Motor neuron (in vitro differentiated cells): Measurements from ENCODE around the gene STPG1. TPM values are rescaled to one million over a fixed set of nuclear protein-coding genes. Genes with fewer than 3 reads are reported as not detected.

ENCODE experiments used
- ATAC-seq, 8 experiments: fragments of 200-7000 bp; cut with Tn5 transposase; replicated peaks in 6 of 8; 2 replicates each; pipeline ENCODE4 v1.8.0; 2021; ENCODE audit warnings: mild to moderate bottlenecking in 8 of 8, moderate library complexity in 8 of 8
- H3K27ac ChIP-seq, 2 donors: fragments of 250-450 bp; sonication (Bioruptor Pico); 2 replicates each; pipeline ENCODE4 v1.9.0; 2021; ENCODE audit warnings: antibody characterized with exemption in 2 of 2, mild to moderate bottlenecking in 2 of 2, moderate library complexity in 1 of 2
- H3K4me1 ChIP-seq, 2 donors: fragments of 250-450 bp; sonication (Bioruptor Pico); replicated peaks in 1 of 2; 2 replicates each; pipeline ENCODE4 v1.6.1; 2021; ENCODE audit warnings: antibody characterized with exemption in 2 of 2, mild to moderate bottlenecking in 2 of 2, moderate library complexity in 1 of 2
- H3K4me3 ChIP-seq, 5 donors: fragments of 250-450 bp; sonication (Bioruptor Pico); 2 replicates each; pipeline ENCODE4 v1.9.0; 2021; ENCODE audit warnings: antibody characterized with exemption in 5 of 5, mild to moderate bottlenecking in 5 of 5, moderate library complexity in 4 of 5
- WGBS, 10 experiments: fragments of 450-650 bp; shearing (Covaris generic); methylation state at CpG; one replicate each; pipeline ENCODE4 v1.0.0; 2022; 5-methylcytosine and 5-hydroxymethylcytosine counted together
- in situ Hi-C, 9 experiments: fragments of 400-800 bp; cut with MboI; loops; one replicate each; pipeline ENCODE4 v1.15.0; 2021; ENCODE audit warnings: low sequenced_read_pairs in 9 of 9, low pct_unique_long_range_greater_than_20kb in 2 of 9; ENCODE audit not compliant: unreplicated experiment in 9 of 9
- total RNA-seq, 8 experiments: library from RNA; unstranded; fragments of 300-600 nt; gene quantifications; 2 replicates each; pipeline versions ENCODE4 v1.2.3 to v1.2.4, GENCODE V29; 2022

STPG1 gene
- total RNA-seq, 8 experiments from 2014 or later = 2.1 to 19.0 (median 6.8) TPM

- in situ Hi-C loops = no loop called here
- no peak overlapping the region for H3K27ac ChIP-seq
- H3K4me3 ChIP-seq = no peak overlapping the region
- no peak for ATAC-seq
- H3K4me1 ChIP-seq = peaks cover 0 to 7% of the 10 kb centered on the region in 2 donors
- WGBS, 10 experiments = 67 to 94% (median 88%) methylated on average over 2 to 7 of the region's 7 CpGs; no CpG with 5 or more reads in 4 of the 10 experiments
These were observed 40.5 kb downstream of the STPG1 start for GRCh38 chr1:24373044-24373443.

GRCh38 chr1:24369801-24370200 is 43.8 kb downstream of the STPG1 start:
- WGBS, 10 experiments = 84 to 100% (median 93%) methylated on average over 1 to 4 of the region's 4 CpGs; no CpG with 5 or more reads in 1 of the 10 experiments
- in situ Hi-C loops = no loop called here
- H3K4me3 ChIP-seq = no peak overlapping the region
- H3K4me1 ChIP-seq = peaks cover 7 to 14% of the 10 kb centered on the region in 2 donors
- H3K27ac ChIP-seq = no peak overlapping the region
- no peak for ATAC-seq

- peaks cover 13 to 19% of the 10 kb centered on the region in 2 donors for H3K4me1 ChIP-seq
- no peak for ATAC-seq
- WGBS, 10 experiments = 14 to 100% (median 98%) methylated on average over 2 to 4 of the region's 4 CpGs; no CpG with 5 or more reads in 1 of the 10 experiments
- H3K27ac ChIP-seq = no peak overlapping the region
- in situ Hi-C loops = no loop called here
- H3K4me3 ChIP-seq = no peak overlapping the region
These were observed 44.4 kb downstream of the STPG1 start for GRCh38 chr1:24369199-24369598.

GRCh38 chr1:24366707-24367106 is 46.9 kb downstream of the STPG1 start:
- ATAC-seq = no peak
- Histone ChIP-seq H3K4me3 (no peak overlapping the region), H3K4me1 (peaks cover 17 to 28% of the 10 kb centered on the region in 2 donors), H3K27ac (no peak overlapping the region)
- 80 to 100% (median 95%) methylated on average over 1 to 7 of the region's 9 CpGs; no CpG with 5 or more reads in 3 of the 10 experiments for WGBS, 10 experiments
- in situ Hi-C loops = no loop called here

- peaks cover 17 to 28% of the 10 kb centered on the region in 2 donors for H3K4me1 ChIP-seq
- H3K27ac ChIP-seq = no peak overlapping the region
- peak in 4 of 8 experiments; percentile 6 to 81 (median 72) for ATAC-seq
- H3K4me3 ChIP-seq = no peak overlapping the region
- in situ Hi-C loops = no loop called here
- WGBS, 10 experiments = 0 to 71% (median 55%) methylated on average over 1 to 10 of the region's 11 CpGs; no CpG with 5 or more reads in 1 of the 10 experiments
These were observed 48.5 kb downstream of the STPG1 start for GRCh38 chr1:24364975-24365678.

GRCh38 chr1:24364605-24364974 is 49.0 kb downstream of the STPG1 start:
- peak; percentile 26 to 95 (median 90) for ATAC-seq
- 0% methylated on average over 1 to 2 of the region's 2 CpGs; no CpG with 5 or more reads in 4 of the 10 experiments for WGBS, 10 experiments
- no peak overlapping the region for H3K4me3 ChIP-seq
- H3K27ac ChIP-seq = no peak overlapping the region
- peaks cover 17 to 28% of the 10 kb centered on the region in 2 donors for H3K4me1 ChIP-seq
- in situ Hi-C loops = no loop called here

GRCh38 chr1:24363994-24364393 is 49.6 kb downstream of the STPG1 start:
- 57 to 92% (median 80%) methylated on average over 1 to 7 of the region's 7 CpGs; no CpG with 5 or more reads in 2 of the 10 experiments for WGBS, 10 experiments

GRCh38 chr1:24362982-24363614 is 50.5 kb downstream of the STPG1 start:
- H3K27ac ChIP-seq = no peak overlapping the region
- peaks cover 17 to 28% of the 10 kb centered on the region in 2 donors for H3K4me1 ChIP-seq
- no peak overlapping the region for H3K4me3 ChIP-seq
- 49 to 100% (median 81%) methylated on average over 1 to 4 of the region's 4 CpGs; no CpG with 5 or more reads in 5 of the 10 experiments for WGBS, 10 experiments
- in situ Hi-C loops = no loop called here
- ATAC-seq = peak in 2 of 8 experiments; percentile 50 to 79

More at GRCh38 chr1:24363994-24364393, 49.6 kb downstream of the STPG1 start:
- no peak for ATAC-seq
- H3K4me1 ChIP-seq = peaks cover 17 to 28% of the 10 kb centered on the region in 2 donors
- no peak overlapping the region for H3K4me3 ChIP-seq
- in situ Hi-C loops = no loop called here
- peak overlapping the region in 1 of 2 donors; percentile 0 for H3K27ac ChIP-seq

- Histone ChIP-seq H3K4me1 (peaks cover 17 to 28% of the 10 kb centered on the region in 2 donors), H3K4me3 (no peak overlapping the region), H3K27ac (no peak overlapping the region)
- 80 to 100% (median 100%) methylated on average over 1 to 2 of the region's 2 CpGs; no CpG with 5 or more reads in 2 of the 10 experiments for WGBS, 10 experiments
- ATAC-seq = no peak
- in situ Hi-C loops = no loop called here
These were observed 51.2 kb downstream of the STPG1 start for GRCh38 chr1:24362396-24362795.

GRCh38 chr1:24361811-24362210 is 51.8 kb downstream of the STPG1 start:
- 80 to 100% (median 94%) methylated on average over 1 to 3 of the region's 3 CpGs; no CpG with 5 or more reads in 3 of the 10 experiments for WGBS, 10 experiments

GRCh38 chr1:24360681-24361080 is 52.9 kb downstream of the STPG1 start:
- Histone ChIP-seq H3K4me3 (no peak overlapping the region), H3K27ac (no peak overlapping the region), H3K4me1 (peaks cover 17 to 22% of the 10 kb centered on the region in 2 donors)
- WGBS, 10 experiments = 86 to 100% (median 94%) methylated on average over 3 to 10 of the region's 10 CpGs; no CpG with 5 or more reads in 2 of the 10 experiments
- no peak for ATAC-seq
- in situ Hi-C loops = no loop called here

More at GRCh38 chr1:24361811-24362210, 51.8 kb downstream of the STPG1 start:
- Histone ChIP-seq H3K27ac (no peak overlapping the region), H3K4me1 (peaks cover 17 to 28% of the 10 kb centered on the region in 2 donors), H3K4me3 (no peak overlapping the region)
- in situ Hi-C loops = no loop called here
- no peak for ATAC-seq

- ATAC-seq = no peak
- WGBS, 10 experiments = 60 to 100% (median 94%) methylated on average over 1 to 4 of the region's 7 CpGs; no CpG with 5 or more reads in 4 of the 10 experiments
- in situ Hi-C loops = no loop called here
These were observed 56.5 kb downstream of the STPG1 start for GRCh38 chr1:24357038-24357437.

GRCh38 chr1:24355466-24355865 is 58.1 kb downstream of the STPG1 start:
- Histone ChIP-seq H3K4me1 (no peaks in the 10 kb centered on the region), H3K27ac (no peak overlapping the region), H3K4me3 (no peak overlapping the region)
- no peak for ATAC-seq
- WGBS, 10 experiments = 50 to 100% (median 83%) methylated on average over 1 to 3 of the region's 3 CpGs; no CpG with 5 or more reads in 3 of the 10 experiments
- in situ Hi-C loops = no loop called here

More at GRCh38 chr1:24357038-24357437, 56.5 kb downstream of the STPG1 start:
- H3K4me1 ChIP-seq = no peaks in the 10 kb centered on the region
- H3K4me3 ChIP-seq = no peak overlapping the region
- H3K27ac ChIP-seq = no peak overlapping the region
